Measurements from ENCODE around the gene ITGA3. TPM values are rescaled to one million over a fixed set of nuclear protein-coding genes. Genes with fewer than 3 reads are reported as not detected.
"Not testable (repeated sequence)": the region's sequence is repeated elsewhere in the genome, so short reads cannot be mapped to it uniquely, and the experiment has no call there.

ITGA3 gene
- total RNA-seq, 1 donor = 35.1 TPM

DNA sequence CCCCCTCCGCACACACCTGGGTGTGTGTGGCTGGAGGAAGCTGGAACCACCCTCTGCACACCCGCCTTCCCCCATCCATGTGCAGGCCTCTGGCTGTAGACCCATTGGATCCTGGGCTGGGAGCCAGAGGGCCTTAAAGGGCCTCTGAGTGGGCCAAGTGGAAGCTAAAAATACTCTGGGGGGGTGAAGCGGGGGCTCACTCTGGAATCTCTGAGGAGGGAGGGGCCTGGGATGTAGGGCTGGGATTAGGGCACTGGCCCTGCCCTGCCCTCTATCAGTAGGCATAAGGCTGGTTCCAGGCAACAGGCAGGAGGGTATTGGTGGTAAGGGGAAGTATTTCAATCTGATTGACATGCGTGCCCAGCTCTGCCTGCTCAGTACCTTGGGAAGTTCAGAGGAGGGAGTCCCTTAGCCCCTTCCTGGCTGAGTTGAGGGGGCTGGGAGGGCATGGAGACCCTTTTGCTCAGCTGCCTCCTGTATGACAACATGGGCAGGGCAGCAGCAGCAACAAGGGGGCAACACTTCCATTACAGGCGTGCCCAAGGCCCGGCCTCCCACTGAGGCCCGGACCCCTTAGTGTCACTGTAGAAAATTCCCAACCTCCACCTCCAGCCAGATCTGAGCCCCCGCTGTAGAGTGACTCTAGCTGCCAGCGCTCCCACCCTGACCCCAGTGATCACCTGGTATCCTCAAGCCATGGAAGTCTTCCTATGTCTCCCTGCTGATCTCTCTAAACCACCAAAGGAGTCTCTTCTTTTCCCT lies 5.2 kb downstream of the ITGA3 start:
- peak; percentile 87 for DNase-seq (ENCODE audit: low read depth)
- TF ChIP-seq, protein P1, sequence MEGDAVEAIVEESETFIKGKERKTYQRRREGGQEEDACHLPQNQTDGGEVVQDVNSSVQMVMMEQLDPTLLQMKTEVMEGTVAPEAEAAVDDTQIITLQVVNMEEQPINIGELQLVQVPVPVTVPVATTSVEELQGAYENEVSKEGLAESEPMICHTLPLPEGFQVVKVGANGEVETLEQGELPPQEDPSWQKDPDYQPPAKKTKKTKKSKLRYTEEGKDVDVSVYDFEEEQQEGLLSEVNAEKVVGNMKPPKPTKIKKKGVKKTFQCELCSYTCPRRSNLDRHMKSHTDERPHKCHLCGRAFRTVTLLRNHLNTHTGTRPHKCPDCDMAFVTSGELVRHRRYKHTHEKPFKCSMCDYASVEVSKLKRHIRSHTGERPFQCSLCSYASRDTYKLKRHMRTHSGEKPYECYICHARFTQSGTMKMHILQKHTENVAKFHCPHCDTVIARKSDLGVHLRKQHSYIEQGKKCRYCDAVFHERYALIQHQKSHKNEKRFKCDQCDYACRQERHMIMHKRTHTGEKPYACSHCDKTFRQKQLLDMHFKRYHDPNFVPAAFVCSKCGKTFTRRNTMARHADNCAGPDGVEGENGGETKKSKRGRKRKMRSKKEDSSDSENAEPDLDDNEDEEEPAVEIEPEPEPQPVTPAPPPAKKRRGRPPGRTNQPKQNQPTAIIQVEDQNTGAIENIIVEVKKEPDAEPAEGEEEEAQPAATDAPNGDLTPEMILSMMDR (IDR thresholded peaks at IDR 0.05; ENCODE audit: insufficient read depth, low read length) = no peak
- no peak overlapping the region for H3K4me3 ChIP-seq (ENCODE audit: low read depth, low read length)

DNA sequence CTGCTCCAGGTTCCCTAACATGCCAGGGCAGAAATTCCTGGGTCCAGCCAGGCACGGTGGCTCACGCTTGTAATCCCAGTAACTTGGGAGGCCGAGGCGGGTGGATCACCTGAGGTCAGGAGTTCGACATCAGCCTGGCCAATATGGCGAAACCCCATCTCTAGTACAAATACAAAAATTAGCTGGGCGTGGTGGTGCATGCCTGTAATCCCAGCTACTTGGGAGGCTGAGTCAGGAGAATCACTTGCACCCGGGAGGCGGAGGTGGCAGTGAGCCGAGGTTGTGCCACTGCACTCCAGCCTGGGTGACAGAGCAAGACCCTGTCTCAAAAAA lies 5.8 kb downstream of the ITGA3 start:
- not testable (repeated sequence) for H3K4me3 ChIP-seq (ENCODE audit: low read depth, low read length)

DNA sequence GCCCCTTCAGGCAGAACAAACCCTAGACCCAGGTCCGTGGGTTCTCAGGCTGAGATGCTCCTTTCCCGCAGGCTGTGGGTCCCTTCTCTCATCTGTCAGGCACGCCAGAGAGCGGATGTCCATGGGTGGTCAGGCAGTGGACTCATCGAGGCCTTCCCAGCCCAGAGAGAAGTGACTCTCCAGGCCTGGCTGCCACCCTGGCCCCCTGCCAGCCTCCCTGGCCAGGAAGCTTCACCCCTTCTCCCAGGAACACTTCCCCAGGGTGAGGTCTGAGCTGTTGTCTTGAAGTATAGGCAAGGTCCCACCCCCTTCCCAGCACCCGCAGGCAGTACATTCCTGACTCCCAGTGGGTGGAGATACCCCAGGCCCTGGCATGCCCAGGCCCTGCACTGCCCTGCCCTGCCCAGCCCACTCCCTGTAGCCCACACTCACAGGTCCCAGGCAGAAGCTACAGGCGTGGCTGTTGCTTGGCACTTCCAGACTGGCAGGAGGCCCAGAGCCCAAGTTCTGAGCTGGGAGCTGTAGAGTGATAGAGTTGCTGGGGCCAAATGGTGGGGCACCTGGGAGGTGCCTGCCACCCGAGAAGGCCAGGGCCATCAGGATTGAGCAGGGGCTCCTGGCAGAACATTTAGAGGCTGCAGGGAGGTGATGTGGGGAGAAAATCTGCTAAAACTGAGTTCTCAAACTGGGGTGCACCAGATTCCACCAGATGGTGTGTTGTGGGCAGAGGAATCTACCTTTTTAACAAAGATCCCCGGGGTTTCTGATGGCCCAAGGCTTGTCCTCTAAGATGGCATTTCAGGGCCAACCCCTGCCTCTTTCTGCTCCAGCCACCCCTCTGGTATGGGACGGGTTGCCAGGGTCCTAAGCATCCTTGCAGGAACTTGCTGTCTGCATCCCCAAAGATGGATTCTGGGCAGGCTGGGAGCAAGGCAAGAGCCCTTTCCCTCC lies 6.7 kb downstream of the ITGA3 start:
- TF ChIP-seq, protein P1 (IDR thresholded peaks at IDR 0.05; ENCODE audit: insufficient read depth, low read length) = no peak
- peak; percentile 57 for DNase-seq (ENCODE audit: low read depth)
- H3K4me3 ChIP-seq (ENCODE audit: low read depth, low read length) = no peak overlapping the region

More for the DNA sequence above, 5.8 kb downstream of the ITGA3 start:
- not testable (repeated sequence) for DNase-seq (ENCODE audit: low read depth)

DNA sequence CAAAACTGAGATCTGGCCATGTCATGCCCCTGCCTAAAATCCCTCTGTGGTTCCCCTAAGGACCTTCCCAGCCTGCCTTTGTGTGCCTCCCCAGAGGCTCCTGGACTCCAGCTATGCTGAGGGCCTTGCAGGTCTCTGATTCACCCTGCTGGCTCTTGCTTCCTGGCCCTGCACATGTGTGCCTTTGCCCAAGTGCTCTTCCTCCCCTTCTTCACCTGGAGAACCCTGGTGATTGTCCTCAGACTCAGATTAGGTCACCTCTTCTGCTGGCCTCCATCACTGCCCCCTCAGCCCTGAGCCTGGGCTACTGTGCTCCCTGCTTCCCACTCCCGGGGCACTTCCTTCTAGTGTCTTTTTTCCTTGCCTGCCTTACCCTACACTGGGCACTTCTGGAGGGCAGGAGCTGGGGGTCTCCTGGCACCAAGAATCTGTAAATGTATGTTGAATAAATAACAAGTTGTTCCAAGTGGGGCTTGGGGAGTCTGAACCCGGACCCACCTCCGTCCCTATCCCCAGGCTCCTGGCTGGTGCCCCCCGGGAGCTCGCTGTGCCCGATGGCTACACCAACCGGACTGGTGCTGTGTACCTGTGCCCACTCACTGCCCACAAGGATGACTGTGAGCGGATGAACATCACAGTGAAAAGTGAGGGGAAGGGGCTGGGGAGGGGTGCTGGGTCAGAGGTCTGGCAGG lies 7.8 kb downstream of the ITGA3 start:
- no peak for DNase-seq (ENCODE audit: low read depth)
- TF ChIP-seq, protein P1 (IDR thresholded peaks at IDR 0.05; ENCODE audit: insufficient read depth, low read length) = no peak

DNA sequence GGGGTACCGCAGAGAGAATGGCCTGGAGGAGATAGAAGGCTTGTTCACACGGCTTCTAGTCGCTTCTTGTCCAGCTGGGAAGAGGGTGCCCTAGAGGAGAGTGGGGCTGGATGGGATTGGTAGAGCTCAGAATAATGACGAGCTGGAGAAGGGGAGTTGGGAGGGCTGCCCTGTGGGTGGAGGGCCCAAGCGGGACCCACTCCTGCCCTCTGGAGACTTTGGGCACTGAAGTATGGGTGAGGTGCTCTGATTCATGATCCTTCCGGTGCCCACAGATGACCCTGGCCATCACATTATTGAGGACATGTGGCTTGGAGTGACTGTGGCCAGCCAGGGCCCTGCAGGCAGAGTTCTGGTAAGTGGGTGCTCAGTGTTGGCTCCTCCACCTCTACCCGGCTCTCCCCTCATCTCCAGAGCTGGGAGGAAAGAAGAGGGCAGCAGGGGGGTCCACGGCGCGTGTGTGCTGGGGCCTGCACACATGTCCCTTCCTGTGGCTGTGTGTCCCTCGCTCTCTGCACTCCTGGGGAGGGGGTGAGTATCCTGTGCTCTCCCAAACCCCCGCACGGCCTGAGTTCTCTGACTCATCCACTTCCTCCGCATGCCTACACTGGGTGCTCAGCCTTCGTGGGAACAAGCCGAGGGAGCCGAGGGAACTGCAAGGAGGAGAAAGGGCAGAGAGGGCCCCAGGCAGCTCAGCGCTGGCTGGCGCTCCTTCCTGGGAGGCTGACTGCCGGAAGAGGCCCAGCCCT lies 8.5 kb downstream of the ITGA3 start:
- TF ChIP-seq, protein P1 (IDR thresholded peaks at IDR 0.05; ENCODE audit: insufficient read depth, low read length) = no peak
- no peak overlapping the region for H3K4me3 ChIP-seq (ENCODE audit: low read depth, low read length)

More for the DNA sequence above, 7.8 kb downstream of the ITGA3 start:
- no peak overlapping the region for H3K4me3 ChIP-seq (ENCODE audit: low read depth, low read length)

DNA sequence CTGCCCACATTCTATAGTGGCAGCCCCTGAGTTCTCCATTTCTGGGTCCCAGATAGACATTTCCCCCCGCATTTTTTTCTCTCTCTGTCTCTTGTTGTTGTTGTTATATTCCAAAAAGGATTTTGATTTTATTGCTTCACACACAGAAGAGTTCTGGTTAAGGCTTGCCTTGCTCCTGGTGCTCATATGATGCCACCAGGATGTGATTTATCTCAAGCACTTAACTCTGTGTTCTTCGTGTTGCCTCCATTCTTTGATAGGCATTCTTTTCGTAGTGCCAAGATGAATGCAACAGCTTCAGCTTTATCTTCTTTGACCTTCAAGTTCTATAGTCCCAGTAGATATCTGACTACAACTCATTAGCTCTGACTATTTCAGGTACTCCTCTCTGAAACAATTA lies 9.1 kb downstream of the ITGA3 start:
- DNase-seq (ENCODE audit: low read depth) = no peak
- TF ChIP-seq, protein P1 (IDR thresholded peaks at IDR 0.05; ENCODE audit: insufficient read depth, low read length) = no peak
- no peak overlapping the region for H3K4me3 ChIP-seq (ENCODE audit: low read depth, low read length)

More for the DNA sequence above, 8.5 kb downstream of the ITGA3 start:
- peak; percentile 86 for DNase-seq (ENCODE audit: low read depth)

Measured in fibroblast of the aortic adventitia (primary cell).